WERI-Rb-1 (cell line): ENCODE measurements around the gene CHST13.

Experiments used
- DNase-seq: peaks from one replicate; pipeline ENCODE4 v3.0.0-alpha.2; 2020
- H3K27ac ChIP-seq: fragments of 250-450 bp; sonication (Bioruptor Pico); 2 replicates; pipeline ENCODE4 v1.5.1; 2020; ENCODE audit warnings: mild to moderate bottlenecking, moderate library complexity
- H3K27me3 ChIP-seq: fragments of 250-450 bp; sonication (Bioruptor Pico); 2 replicates; pipeline ENCODE4 v1.5.1; 2021; ENCODE audit warnings: mild to moderate bottlenecking, low read depth, moderate library complexity; ENCODE audit not compliant: insufficient read depth, severe bottlenecking
- H3K36me3 ChIP-seq: fragments of 250-450 bp; sonication (Bioruptor Pico); 2 replicates; pipeline ENCODE4 v1.5.1; 2020; ENCODE audit warnings: mild to moderate bottlenecking, moderate library complexity
- H3K4me3 ChIP-seq: 2 replicates; pipeline ENCODE4 v1.5.1; 2011; ENCODE audit warnings: low read depth, mild to moderate bottlenecking, control low read depth, low read length
- H3K9me3 ChIP-seq: fragments of 250-450 bp; sonication (Bioruptor Pico); 2 replicates; pipeline ENCODE4 v1.5.1; 2021; ENCODE audit warnings: mild to moderate bottlenecking, moderate library complexity; ENCODE audit not compliant: severe bottlenecking
- CTCF ChIP-seq: IDR thresholded peaks from 2 replicates; pipeline ENCODE4 v1.5.1; 2011; ENCODE audit warnings: low read depth, mild to moderate bottlenecking, control low read depth, inconsistent platforms, low read length

CHST13 gene

GRCh38 chr3:126511291-126511690 lies 12.7 kb upstream of the CHST13 start:
- no peak for DNase-seq
- Histone ChIP-seq H3K27ac (no peak overlapping the region), H3K4me3 (no peak overlapping the region), H3K9me3 (no peaks in the 10 kb centered on the region), H3K27me3 (no peaks in the 10 kb centered on the region), H3K36me3 (no peaks in the 10 kb centered on the region)
- TF ChIP-seq CTCF: no peak

- no peak overlapping the region for H3K27ac ChIP-seq
- no peak for DNase-seq
- TF ChIP-seq CTCF: no peak
- no peaks in the 10 kb centered on the region for H3K36me3 ChIP-seq
- H3K27me3 ChIP-seq: no peaks in the 10 kb centered on the region
- H3K4me3 ChIP-seq: no peak overlapping the region
- H3K9me3 ChIP-seq: no peaks in the 10 kb centered on the region
These were observed 11.9 kb upstream of the CHST13 start for GRCh38 chr3:126512026-126512425.

- Histone ChIP-seq H3K9me3 (no peaks in the 10 kb centered on the region), H3K27me3 (no peaks in the 10 kb centered on the region), H3K4me3 (no peak overlapping the region), H3K27ac (no peak overlapping the region), H3K36me3 (no peaks in the 10 kb centered on the region)
- no peak for TF ChIP-seq CTCF
- no peak for DNase-seq
These were observed 10.9 kb upstream of the CHST13 start for GRCh38 chr3:126512916-126513650.

- Histone ChIP-seq H3K27ac (no peak overlapping the region), H3K9me3 (no peaks in the 10 kb centered on the region), H3K27me3 (no peaks in the 10 kb centered on the region), H3K4me3 (no peak overlapping the region), H3K36me3 (no peaks in the 10 kb centered on the region)
- no peak for DNase-seq
- no peak for TF ChIP-seq CTCF
These were observed 9.8 kb upstream of the CHST13 start for GRCh38 chr3:126514161-126514560.

- Histone ChIP-seq H3K27me3 (no peaks in the 10 kb centered on the region), H3K27ac (no peak overlapping the region), H3K36me3 (no peaks in the 10 kb centered on the region), H3K4me3 (no peak overlapping the region), H3K9me3 (no peaks in the 10 kb centered on the region)
- no peak for DNase-seq
- no peak for TF ChIP-seq CTCF
These were observed 8.8 kb upstream of the CHST13 start for GRCh38 chr3:126515066-126515706.
